Endothelial cell of umbilical vein (primary cell): Measurements from ENCODE around the gene TMEM62. TPM values are rescaled to one million over a fixed set of nuclear protein-coding genes. Genes with fewer than 3 reads are reported as not detected.

ENCODE experiments used
- BruUV-seq: library from RNA; stranded (reverse); fragments of 400-500 nt; replicated peaks from 2 replicates; lab custom pipeline; 2021; lab: Mats Ljungman, UMichigan
- CTCF ChIA-PET: fragments of 300-600, 350-600 bp; sonication (Branson Sonifier 250); formaldehyde crosslinking; loops from one replicate; lab custom pipeline; 2021; ENCODE audit warnings: antibody characterized with exemption, inconsistent platforms; lab: Charles Lee
- POLR2A ChIA-PET: fragments of 300-600, 350-600 bp; sonication (Branson Sonifier 250); formaldehyde crosslinking; loops from one replicate; lab custom pipeline; 2021; ENCODE audit warnings: antibody characterized with exemption, inconsistent platforms; lab: Charles Lee
- DNase-seq: peaks from one replicate; pipeline ENCODE4 v3.0.0-alpha.2; 2011; ENCODE audit warnings: low read depth, low spot score
- FAIRE-seq: peaks from 2 replicates; lab custom pipeline; 2011; peaks lifted over from hg19 to GRCh38; lab: Jason Lieb, UNC
- H2AFZ ChIP-seq: 2 replicates; pipeline ENCODE4 v1.6.0; 2012; ENCODE audit warnings: low read depth, low read length, control low read depth, inconsistent platforms
- H3K27ac ChIP-seq: 2 replicates; pipeline ENCODE4 v1.5.1; 2011; ENCODE audit warnings: low read depth, mild to moderate bottlenecking, control low read depth, low read length, moderate library complexity; ENCODE audit not compliant: insufficient read depth
- H3K27me3 ChIP-seq, 2 experiments: 2 replicates each; pipeline versions ENCODE4 v1.6.0 to v1.6.1; 2011; ENCODE audit warnings: low read length in 2 of 2, mixed read lengths in 1 of 2; ENCODE audit not compliant: control insufficient read depth in 2 of 2, insufficient read depth in 2 of 2
- H3K36me3 ChIP-seq, 2 experiments: 2 replicates in 1 of 2; 3 replicates in 1 of 2; pipeline ENCODE4 v1.5.1; 2011; ENCODE audit warnings: low read length in 2 of 2, mild to moderate bottlenecking in 1 of 2, moderate library complexity in 1 of 2; ENCODE audit not compliant: control insufficient read depth in 2 of 2, insufficient read depth in 2 of 2; ENCODE audit errors: extremely low read depth in 1 of 2
- H3K4me1 ChIP-seq: 3 replicates; pipeline ENCODE4 v1.5.1; 2011; ENCODE audit warnings: mild to moderate bottlenecking, low read length; ENCODE audit not compliant: control insufficient read depth, insufficient read depth; ENCODE audit errors: extremely low read depth
- H3K4me2 ChIP-seq: 2 replicates; pipeline ENCODE4 v1.6.1; 2011; ENCODE audit warnings: low read length, control low read depth, mixed read lengths; ENCODE audit not compliant: insufficient read depth
- H3K4me3 ChIP-seq, 3 experiments: fragments of 200-600 bp in 1 of 3; sonication (generic), shearing (Covaris generic) in 1 of 3; replicated peaks in 1 of 3; 2 replicates each; pipeline ENCODE4 v1.5.1; 2011 to 2016; ENCODE audit warnings: control low read depth in 3 of 3, low read length in 3 of 3, mild to moderate bottlenecking in 2 of 3, inconsistent platforms in 1 of 3, low read depth in 1 of 3, moderate library complexity in 1 of 3; ENCODE audit not compliant: insufficient read depth in 1 of 3
- H3K79me2 ChIP-seq: 2 replicates; pipeline ENCODE4 v1.6.0; 2012; ENCODE audit warnings: low read length, inconsistent platforms; ENCODE audit not compliant: control insufficient read depth, insufficient read depth
- H3K9ac ChIP-seq: replicated peaks from 2 replicates; pipeline ENCODE3; 2011; ENCODE audit warnings: low read length, control low read depth; ENCODE audit not compliant: insufficient read depth; ENCODE audit errors: extremely low read depth
- H3K9me1 ChIP-seq: replicated peaks from 3 replicates; pipeline ENCODE4 v1.6.0; 2011; ENCODE audit warnings: mild to moderate bottlenecking, low read length; ENCODE audit not compliant: control insufficient read depth, insufficient read depth; ENCODE audit errors: extremely low read depth
- H3K9me3 ChIP-seq: replicated peaks from 2 replicates; pipeline ENCODE4 v1.5.1; 2012; ENCODE audit warnings: low read length, inconsistent platforms; ENCODE audit not compliant: control insufficient read depth, insufficient read depth
- H4K20me1 ChIP-seq: replicated peaks from 2 replicates; pipeline ENCODE3; 2011; ENCODE audit warnings: mild to moderate bottlenecking, low read length; ENCODE audit not compliant: control insufficient read depth, insufficient read depth; ENCODE audit errors: extremely low read depth
- CTCF ChIP-seq, 2 donors: IDR thresholded peaks; 1 replicate in 1 of 2; 2 replicates in 1 of 2; pipeline ENCODE4 v1.5.1; 2011; ENCODE audit warnings: low read length in 2 of 2, mild to moderate bottlenecking in 2 of 2, moderate library complexity in 2 of 2, control low read depth in 1 of 2, inconsistent platforms in 1 of 2, low read depth in 1 of 2; ENCODE audit not compliant: insufficient read depth in 1 of 2; ENCODE audit errors: extremely low read depth in 1 of 2
- FOS ChIP-seq: IDR thresholded peaks from 2 replicates; pipeline ENCODE4 v1.6.1; 2011; ENCODE audit warnings: mild to moderate bottlenecking, low read length, moderate library complexity, borderline replicate concordance; ENCODE audit not compliant: insufficient read depth
- GATA2 ChIP-seq: IDR thresholded peaks from 2 replicates; pipeline ENCODE4 v1.7.0; 2011; ENCODE audit warnings: low read depth, mild to moderate bottlenecking, moderate library complexity, mixed read lengths, low read length; ENCODE audit not compliant: insufficient read length, insufficient read depth
- JUN ChIP-seq: IDR thresholded peaks from 2 replicates; pipeline ENCODE4 v1.6.1; 2011; ENCODE audit warnings: borderline replicate concordance, low read depth; ENCODE audit not compliant: insufficient read length, insufficient read depth
- MYC ChIP-seq: IDR thresholded peaks from one replicate; pipeline ENCODE4 v1.6.1; 2011; ENCODE audit warnings: mild to moderate bottlenecking, low read depth, low read length
- POLR2A ChIP-seq: IDR thresholded peaks from 2 replicates; pipeline ENCODE4 v1.6.1; 2012; ENCODE audit warnings: low read depth, mild to moderate bottlenecking, control low read depth, low read length
- POLR2AphosphoS5 ChIP-seq: IDR thresholded peaks from 2 replicates; pipeline ENCODE4 v1.6.1; 2012; ENCODE audit warnings: low read depth, mild to moderate bottlenecking, control low read depth, low read length, moderate library complexity; ENCODE audit not compliant: insufficient read depth
- dilution Hi-C: fragments of 300-500 bp; cut with MboI; formaldehyde crosslinking; loops from one replicate; pipeline ENCODE4 v1.15.0; 2019; ENCODE audit warnings: low sequenced_read_pairs; ENCODE audit not compliant: extremely low pct_ligation_motif_present
- intact Hi-C: fragments of 100-400 bp; cut with micrococcal nuclease; formaldehyde crosslinking; loops from one replicate; pipeline ENCODE4 v1.10.0; 2022
- polyA plus RNA-seq, 4 experiments: library from polyadenylated mRNA; depleted of rRNA in 3 of 4; stranded (reverse) in 3 of 4; unstranded in 1 of 4; fragments of >200 nt; gene quantifications; 2 replicates each; pipeline versions ENCODE4 v1.2.1 to v1.2.3, GENCODE V29; 2011 to 2012; ENCODE audit warnings: missing spikeins in 1 of 4
- total RNA-seq: library from RNA; stranded (reverse); gene quantifications from 2 replicates; pipeline ENCODE4 v1.2.3, GENCODE V29; 2021

Gene TMEM62
- total and polyA plus RNA-seq, 2 donors (not counting 3 experiments of a cell fraction or from before 2014, with no cell fraction given) = 10.4 to 22.2 TPM

GRCh38 chr15:43103907-43104306, 29.5 kb upstream of the TMEM62 start:
- peaks cover 59% of the 10 kb centered on the region for H3K79me2 ChIP-seq
- no peaks in the 10 kb centered on the region for H3K9me1 ChIP-seq
- no peak overlapping the region for H3K4me3 ChIP-seq
- BruUV-seq = no TSS peak
- H3K9ac ChIP-seq = no peak overlapping the region
- H3K27ac ChIP-seq = no peak overlapping the region
- TF ChIP-seq CTCF (IDR thresholded peaks at IDR 0.05; ENCODE audit: extremely low read depth in 1 of 2, insufficient read depth in 1 of 2, low read depth in 1 of 2, low read length in 2 of 2) = no peak
- TF ChIP-seq POLR2AphosphoS5 = no peak
- no peak for TF ChIP-seq GATA2
- TF ChIP-seq MYC = no peak
- TF ChIP-seq FOS = no peak
- no peak for FAIRE-seq
- POLR2A ChIA-PET = no interaction called here
- no peaks in the 10 kb centered on the region for H3K9me3 ChIP-seq
- CTCF ChIA-PET = interaction anchor here (0.7 to 1.5 kb wide), 4 partner anchors 10 to 100 kb away, joined by 3 to 5 read pairs (median 3); no protein-coding TSS in a partner anchor
- no peaks in the 10 kb centered on the region for H3K27me3 ChIP-seq
- H4K20me1 ChIP-seq = no peaks in the 10 kb centered on the region
- intact Hi-C loops (loop anchor here (10.0 kb wide), 1 partner anchor 1181 kb away; the partner anchor contains the start of gene GOLM2), dilution Hi-C loops (no loop called here)
- H2AFZ ChIP-seq = no peak overlapping the region
- peaks cover 23% of the 10 kb centered on the region for H3K4me1 ChIP-seq
- peaks cover 0 to 6% of the 10 kb centered on the region in 2 experiments for H3K36me3 ChIP-seq
- no peak overlapping the region for H3K4me2 ChIP-seq
- no peak for DNase-seq

- Histone ChIP-seq H3K9ac (no peak overlapping the region), H3K4me1 (peaks cover 23% of the 10 kb centered on the region), H4K20me1 (no peaks in the 10 kb centered on the region), H3K27me3 (no peaks in the 10 kb centered on the region), H3K9me3 (no peaks in the 10 kb centered on the region), H3K79me2 (peaks cover 53% of the 10 kb centered on the region), H3K36me3 (peaks cover 0 to 6% of the 10 kb centered on the region in 2 experiments), H3K4me3 (no peak overlapping the region), H3K9me1 (no peaks in the 10 kb centered on the region), H3K4me2 (peak overlapping the region; percentile 0), H3K27ac (no peak overlapping the region), H2AFZ (no peak overlapping the region)
- DNase-seq (no peak), FAIRE-seq (no peak)
- ChIA-PET POLR2A (no interaction called here), CTCF (interaction anchor here (0.7 to 1.5 kb wide), 4 partner anchors 11 to 100 kb away, joined by 3 to 5 read pairs (median 3); no protein-coding TSS in a partner anchor)
- TF ChIP-seq JUN (no peak), FOS (no peak), POLR2AphosphoS5 (no peak), POLR2A (no peak)
- dilution Hi-C loops = no loop called here
- BruUV-seq = no TSS peak
- intact Hi-C loops = loop anchor here (10.0 kb wide), 1 partner anchor 1180 kb away; the partner anchor contains the start of gene GOLM2
Observed at GRCh38 chr15:43104426-43104825, 29.0 kb upstream of the TMEM62 start.
